ENCODE results near the gene CENPE. TPM values are rescaled to one million over a fixed set of nuclear protein-coding genes. Genes with fewer than 3 reads are reported as not detected.

CENPE gene
- total and polyA plus RNA-seq, 10 donors: 0.30 to 11.7 (median 3.9) TPM

DNA sequence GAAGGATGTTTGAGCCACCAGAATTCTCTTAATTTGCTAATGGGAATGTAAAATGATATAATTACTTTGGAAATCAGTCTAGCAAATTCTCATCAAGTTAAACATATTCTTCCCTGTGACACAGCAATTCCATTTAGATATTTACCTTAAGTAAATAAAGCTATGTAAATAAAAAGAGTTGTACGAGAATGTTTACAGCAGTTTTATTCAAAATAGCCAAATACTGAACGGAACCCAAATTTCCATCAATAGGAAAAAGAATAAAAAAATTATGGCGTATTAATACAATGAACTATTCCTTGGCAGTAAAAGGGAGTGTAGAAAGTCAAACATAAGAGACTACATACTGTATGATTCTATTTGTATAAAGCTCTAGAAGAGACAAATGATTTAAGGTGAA is 45.8 kb downstream of the CENPE start:
- 95 to 98% (median 97%) methylated on average over 3 of the region's 3 CpGs for WGBS, 5 donors
- TF ChIP-seq POLR2AphosphoS5 (IDR thresholded peaks at IDR 0.05): no peak
- TF ChIP-seq, protein P1, sequence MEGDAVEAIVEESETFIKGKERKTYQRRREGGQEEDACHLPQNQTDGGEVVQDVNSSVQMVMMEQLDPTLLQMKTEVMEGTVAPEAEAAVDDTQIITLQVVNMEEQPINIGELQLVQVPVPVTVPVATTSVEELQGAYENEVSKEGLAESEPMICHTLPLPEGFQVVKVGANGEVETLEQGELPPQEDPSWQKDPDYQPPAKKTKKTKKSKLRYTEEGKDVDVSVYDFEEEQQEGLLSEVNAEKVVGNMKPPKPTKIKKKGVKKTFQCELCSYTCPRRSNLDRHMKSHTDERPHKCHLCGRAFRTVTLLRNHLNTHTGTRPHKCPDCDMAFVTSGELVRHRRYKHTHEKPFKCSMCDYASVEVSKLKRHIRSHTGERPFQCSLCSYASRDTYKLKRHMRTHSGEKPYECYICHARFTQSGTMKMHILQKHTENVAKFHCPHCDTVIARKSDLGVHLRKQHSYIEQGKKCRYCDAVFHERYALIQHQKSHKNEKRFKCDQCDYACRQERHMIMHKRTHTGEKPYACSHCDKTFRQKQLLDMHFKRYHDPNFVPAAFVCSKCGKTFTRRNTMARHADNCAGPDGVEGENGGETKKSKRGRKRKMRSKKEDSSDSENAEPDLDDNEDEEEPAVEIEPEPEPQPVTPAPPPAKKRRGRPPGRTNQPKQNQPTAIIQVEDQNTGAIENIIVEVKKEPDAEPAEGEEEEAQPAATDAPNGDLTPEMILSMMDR (IDR thresholded peaks at IDR 0.05 in 8 of 11, conservative IDR thresholded peaks at IDR 0.05 in 3 of 11): no peak
- TF ChIP-seq POLR2A (IDR thresholded peaks at IDR 0.05): no peak
- no peak for DNase-seq
- Histone ChIP-seq H3K36me3 (peaks cover 0 to 29% (median 0%) of the 10 kb centered on the region in 6 donors), H3K9me3 (peaks cover 0 to 3% (median 0%) of the 10 kb centered on the region in 8 donors), H3K27me3 (replicated peaks in 1 of 7) (no peaks in the 10 kb centered on the region), H3K4me3 (no peak overlapping the region), H3K27ac (no peak overlapping the region), H3K4me1 (no peaks in the 10 kb centered on the region)
- intact Hi-C loops (cut with DNase I; ENCODE audit: low total_unique reads): no loop called here

DNA sequence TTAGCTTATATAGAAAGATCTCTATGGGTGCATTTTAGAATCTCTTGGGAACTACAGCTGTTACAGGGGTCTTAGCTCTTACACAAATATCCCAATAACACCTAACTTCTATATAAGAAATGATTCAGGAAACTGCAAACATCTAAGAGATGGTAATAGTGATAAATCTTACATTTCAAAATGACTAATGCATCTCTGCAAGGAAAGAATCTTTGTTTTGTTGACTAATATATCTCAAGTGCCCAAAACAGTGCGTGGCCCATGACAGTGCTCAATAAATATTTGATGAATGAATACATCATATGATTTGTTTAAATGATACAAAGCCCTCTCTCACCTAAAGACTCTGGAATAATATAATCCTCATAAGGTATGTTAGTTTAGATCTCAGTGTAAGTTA is 47.5 kb downstream of the CENPE start:
- H3K36me3 ChIP-seq: peaks cover 0 to 29% (median 0%) of the 10 kb centered on the region in 6 donors
- H3K4me3 ChIP-seq: no peak overlapping the region
- TF ChIP-seq POLR2A (IDR thresholded peaks at IDR 0.05) (no peak), POLR2AphosphoS5 (IDR thresholded peaks at IDR 0.05) (no peak)
- TF ChIP-seq, protein P1 (IDR thresholded peaks at IDR 0.05 in 8 of 11, conservative IDR thresholded peaks at IDR 0.05 in 3 of 11): no peak
- H3K27me3 ChIP-seq (replicated peaks in 1 of 7): no peaks in the 10 kb centered on the region
- 90 to 98% (median 97%) methylated on average over 1 of the region's 1 CpG for WGBS, 5 donors
- H3K4me1 ChIP-seq: no peaks in the 10 kb centered on the region
- no peak for DNase-seq
- no peak overlapping the region for H3K27ac ChIP-seq
- intact Hi-C loops (cut with DNase I; ENCODE audit: low total_unique reads): no loop called here
- no peaks in the 10 kb centered on the region for H3K9me3 ChIP-seq

DNA sequence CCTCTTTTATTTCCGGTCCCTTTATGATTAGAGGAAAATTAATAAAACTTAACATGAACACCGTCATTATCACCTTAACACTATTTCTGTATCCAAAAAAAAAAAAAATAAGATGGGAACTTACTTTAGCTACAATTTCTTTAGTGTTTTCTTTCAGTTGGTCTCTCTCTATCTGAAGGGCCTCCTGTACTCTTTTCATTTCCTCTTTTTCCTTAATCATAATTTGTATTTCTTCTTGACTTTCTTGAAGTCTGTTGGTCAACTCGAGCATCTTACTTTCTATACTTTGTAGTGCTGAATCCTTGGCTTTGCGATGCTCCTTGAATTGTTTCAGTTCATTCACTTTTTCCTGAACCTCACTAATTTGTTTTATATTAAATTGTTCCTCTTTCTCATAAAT is 53.2 kb downstream of the CENPE start:
- DNase-seq: no peak
- no peaks in the 10 kb centered on the region for H3K9me3 ChIP-seq
- no peak overlapping the region for H3K4me3 ChIP-seq
- TF ChIP-seq POLR2A (IDR thresholded peaks at IDR 0.05): no peak
- no peak overlapping the region for H3K27ac ChIP-seq
- 85 to 92% (median 90%) methylated on average over 4 of the region's 4 CpGs for WGBS, 5 donors
- intact Hi-C loops (cut with DNase I; ENCODE audit: low total_unique reads): no loop called here
- H3K36me3 ChIP-seq: peaks cover 0 to 17% (median 0%) of the 10 kb centered on the region in 6 donors
- no peaks in the 10 kb centered on the region for H3K27me3 ChIP-seq (replicated peaks in 1 of 7)
- H3K4me1 ChIP-seq: peaks cover 0 to 4% (median 0%) of the 10 kb centered on the region in 6 donors

DNA sequence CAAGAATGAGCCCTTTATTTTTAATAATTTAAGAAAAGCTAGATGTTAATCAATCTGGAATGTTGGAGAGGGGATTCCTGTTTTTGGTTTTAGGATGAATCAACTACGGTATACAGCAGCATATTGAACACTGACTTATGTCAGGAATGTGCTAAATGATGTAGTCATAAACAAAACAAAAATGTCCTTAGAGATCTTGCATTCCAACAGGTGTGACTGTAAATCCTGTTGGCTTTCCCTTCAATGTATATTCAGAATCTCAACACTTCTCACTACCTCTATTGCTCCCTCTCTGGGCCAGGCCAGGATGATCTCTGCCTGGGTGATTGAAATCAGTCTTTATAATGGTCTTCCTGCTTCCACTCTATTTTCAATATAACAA is 60.7 kb downstream of the CENPE start:
- no peaks in the 10 kb centered on the region for H3K9me3 ChIP-seq
- TF ChIP-seq, protein P1 (IDR thresholded peaks at IDR 0.05 in 8 of 11, conservative IDR thresholded peaks at IDR 0.05 in 3 of 11): no peak
- TF ChIP-seq POLR2AphosphoS5 (IDR thresholded peaks at IDR 0.05): no peak
- no peak for TF ChIP-seq POLR2A (IDR thresholded peaks at IDR 0.05)
- 92 to 100% (median 95%) methylated on average over 1 of the region's 1 CpG for WGBS, 5 donors

More for the DNA sequence above, 60.7 kb downstream of the CENPE start:
- H3K4me3 ChIP-seq: no peak overlapping the region
- no peaks in the 10 kb centered on the region for H3K27me3 ChIP-seq (replicated peaks in 1 of 7)
- no peak for DNase-seq
- intact Hi-C loops (cut with DNase I; ENCODE audit: low total_unique reads): no loop called here
- peaks cover 0 to 15% (median 2%) of the 10 kb centered on the region in 6 donors for H3K4me1 ChIP-seq
- peak overlapping the region in 5 of 8 donors; percentile 39 to 60 (median 54) for H3K27ac ChIP-seq
- no peaks in the 10 kb centered on the region for H3K36me3 ChIP-seq
